SU-DHL-6 (cell line): Measurements from ENCODE around the gene GLDN.

ENCODE experiments used
- EZH2phosphoT487 ChIP-seq: fragments of 200-600 bp; sonication (generic), shearing (Covaris generic); conservative IDR thresholded peaks from 2 replicates; pipeline ENCODE4 v1.6.1; 2018; ENCODE audit warnings: mild to moderate bottlenecking, antibody characterized with exemption, low read length, moderate library complexity, mixed read lengths
- TF ChIP-seq, protein P1 (sequence below): fragments of 200-600 bp; sonication (generic); IDR thresholded peaks from one replicate; pipeline ENCODE4 v1.5.1; 2017; ENCODE audit warnings: antibody characterized with exemption, mild to moderate bottlenecking, low read length, moderate library complexity; ENCODE audit not compliant: insufficient read depth, poor library complexity, severe bottlenecking

DNA sequence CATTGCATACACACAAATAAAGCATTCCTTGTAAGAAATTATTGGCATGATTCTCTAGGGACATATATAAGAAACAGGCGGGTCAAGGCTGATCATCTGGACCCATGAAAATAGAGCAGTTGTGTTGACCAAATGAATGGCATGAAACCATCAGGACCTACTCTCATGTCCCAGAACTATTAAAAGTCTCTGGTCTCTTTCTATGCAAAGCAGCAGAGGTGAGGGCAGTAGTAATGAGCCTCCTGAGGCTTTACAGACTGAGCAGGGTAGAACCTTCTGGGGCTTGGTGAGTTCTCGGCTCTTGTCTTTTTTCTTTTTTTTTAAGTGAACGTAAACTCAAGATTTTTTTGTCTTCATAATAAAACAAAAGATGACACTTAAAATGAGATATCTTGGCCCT lies 9.3 kb downstream of the GLDN start:
- TF ChIP-seq, protein P1, sequence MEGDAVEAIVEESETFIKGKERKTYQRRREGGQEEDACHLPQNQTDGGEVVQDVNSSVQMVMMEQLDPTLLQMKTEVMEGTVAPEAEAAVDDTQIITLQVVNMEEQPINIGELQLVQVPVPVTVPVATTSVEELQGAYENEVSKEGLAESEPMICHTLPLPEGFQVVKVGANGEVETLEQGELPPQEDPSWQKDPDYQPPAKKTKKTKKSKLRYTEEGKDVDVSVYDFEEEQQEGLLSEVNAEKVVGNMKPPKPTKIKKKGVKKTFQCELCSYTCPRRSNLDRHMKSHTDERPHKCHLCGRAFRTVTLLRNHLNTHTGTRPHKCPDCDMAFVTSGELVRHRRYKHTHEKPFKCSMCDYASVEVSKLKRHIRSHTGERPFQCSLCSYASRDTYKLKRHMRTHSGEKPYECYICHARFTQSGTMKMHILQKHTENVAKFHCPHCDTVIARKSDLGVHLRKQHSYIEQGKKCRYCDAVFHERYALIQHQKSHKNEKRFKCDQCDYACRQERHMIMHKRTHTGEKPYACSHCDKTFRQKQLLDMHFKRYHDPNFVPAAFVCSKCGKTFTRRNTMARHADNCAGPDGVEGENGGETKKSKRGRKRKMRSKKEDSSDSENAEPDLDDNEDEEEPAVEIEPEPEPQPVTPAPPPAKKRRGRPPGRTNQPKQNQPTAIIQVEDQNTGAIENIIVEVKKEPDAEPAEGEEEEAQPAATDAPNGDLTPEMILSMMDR = no peak
- TF ChIP-seq EZH2phosphoT487 = no peak
